ENCODE data around the gene AWAT1.
"Not testable (repeated sequence)": the region's sequence is repeated elsewhere in the genome, so short reads cannot be mapped to it uniquely, and the experiment has no call there.

- TF ChIP-seq CTCF (conservative IDR thresholded peaks at IDR 0.05); ZFX (IDR thresholded peaks at IDR 0.05): not testable (repeated sequence)
Measured at GRCh38 chrX:70209570-70209969, 24.9 kb upstream of the AWAT1 start.
